HG03135 (cell line): ENCODE data around the gene PNKD.
A peak's percentile ranks its signal among the peaks of the same experiment; 100 is the strongest.

Source experiments
- ATAC-seq: cut with Tn5 transposase; IDR thresholded peaks from one replicate; pipeline ENCODE4 v1.9.1; 2021; ENCODE audit warnings: mild to moderate bottlenecking, moderate library complexity; ENCODE audit not compliant: unreplicated experiment

The PNKD gene

DNA sequence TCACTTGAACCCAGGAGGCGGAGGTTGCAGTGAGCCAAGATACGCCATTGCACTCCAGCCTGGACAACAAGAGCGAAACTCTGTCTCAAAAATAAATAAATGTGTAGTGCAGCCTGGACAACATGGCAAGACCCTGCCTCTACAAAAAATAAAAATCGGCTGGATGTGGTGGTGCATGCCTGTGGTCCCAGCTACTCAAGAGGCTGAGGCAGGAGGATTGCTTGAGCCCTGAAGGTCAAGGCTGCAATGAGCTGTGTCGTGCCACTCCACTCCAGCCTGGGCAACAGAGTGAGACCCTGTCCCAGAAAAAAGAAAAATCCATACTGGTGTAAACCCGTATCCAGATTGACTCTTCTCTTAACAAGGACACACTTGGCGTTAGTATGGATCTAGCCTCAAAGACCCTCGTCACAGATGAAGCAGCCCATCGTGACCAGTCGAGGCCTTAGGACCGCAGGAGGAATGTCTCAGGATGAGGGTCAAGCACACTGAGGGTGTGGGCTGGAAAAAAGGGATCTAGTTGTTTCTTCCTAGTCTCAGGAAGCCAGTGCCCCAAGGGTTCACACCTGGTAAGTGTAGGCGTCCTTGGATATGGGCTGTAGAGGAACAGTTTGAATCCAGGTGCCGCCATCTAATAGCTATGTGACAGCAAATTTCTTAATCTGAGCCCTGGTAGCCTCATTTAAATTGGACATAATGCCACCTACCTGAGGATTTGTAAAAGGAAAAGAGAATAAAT, 13.5 kb upstream of the PNKD start:
- ATAC-seq: no peak

DNA sequence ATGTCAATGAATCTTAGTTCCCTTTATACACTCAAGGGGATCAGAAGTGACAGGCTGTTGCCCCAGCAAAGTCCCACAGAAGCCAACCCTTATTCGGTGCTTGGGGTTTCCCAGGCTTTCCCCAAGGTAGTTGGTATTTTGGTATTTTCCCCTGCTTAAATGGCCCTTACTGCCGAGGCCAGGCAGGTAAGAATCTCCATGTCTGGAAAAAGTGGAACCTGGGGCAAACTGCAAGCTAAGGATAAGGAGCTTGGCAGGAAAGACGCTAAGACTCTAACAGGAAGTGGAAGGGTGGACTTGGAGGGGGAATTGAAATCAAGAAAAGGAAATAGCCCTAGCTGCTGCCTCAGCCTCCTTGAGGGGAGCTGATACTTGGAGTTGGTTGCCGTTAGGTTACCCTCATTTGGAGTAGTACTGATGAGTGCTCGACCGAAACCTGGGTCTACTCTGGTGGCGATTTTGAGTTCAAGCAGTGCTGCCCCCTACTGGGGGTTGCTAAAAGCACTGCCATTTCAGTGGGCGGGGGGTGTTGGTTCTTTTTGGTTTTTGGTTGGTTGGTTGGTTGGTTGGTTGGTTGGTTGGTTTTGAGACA, 12.8 kb upstream of the PNKD start:
- ATAC-seq: peak; percentile 73

DNA sequence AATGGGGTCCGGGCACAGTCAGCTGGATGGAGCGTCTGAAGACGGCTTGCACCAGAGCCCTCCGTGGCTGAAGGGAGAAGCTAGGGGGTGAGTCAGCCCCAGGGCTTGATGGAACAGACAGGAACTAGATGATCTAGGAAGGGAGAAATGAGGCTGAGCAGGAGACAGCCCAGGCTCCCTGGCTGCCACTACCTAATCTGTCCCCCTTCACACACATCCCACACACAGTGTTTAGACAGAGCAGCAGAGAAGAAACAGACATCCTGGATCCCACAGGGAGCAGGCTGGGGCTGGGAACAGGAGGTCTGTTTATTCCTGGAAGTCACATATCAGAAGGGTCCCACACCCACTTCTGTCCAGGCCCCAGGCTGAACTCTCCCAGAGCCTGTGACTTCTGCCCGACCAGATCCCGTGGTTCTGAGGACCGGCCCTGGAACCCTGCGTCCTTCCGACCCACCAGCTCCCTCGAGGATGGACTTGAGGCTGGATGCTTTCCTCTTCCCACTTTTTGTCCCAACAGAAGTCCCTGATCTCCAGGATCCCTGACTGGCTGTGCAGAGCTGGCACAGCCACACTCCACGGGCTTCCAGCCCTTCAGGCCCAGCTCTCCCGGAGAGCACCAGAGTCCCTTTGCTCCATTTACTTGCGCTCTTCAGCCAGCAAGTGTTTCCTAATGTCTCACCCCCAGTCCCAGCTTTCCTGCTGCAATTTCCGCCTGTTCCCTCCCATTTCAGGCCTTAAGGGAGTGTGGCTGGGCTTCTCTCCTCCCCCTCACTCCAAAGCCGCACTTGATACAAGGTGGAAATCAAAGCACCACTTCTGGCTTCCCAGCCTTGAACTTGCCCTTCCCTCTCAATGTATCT, 11.0 kb upstream of the PNKD start:
- no peak for ATAC-seq

DNA sequence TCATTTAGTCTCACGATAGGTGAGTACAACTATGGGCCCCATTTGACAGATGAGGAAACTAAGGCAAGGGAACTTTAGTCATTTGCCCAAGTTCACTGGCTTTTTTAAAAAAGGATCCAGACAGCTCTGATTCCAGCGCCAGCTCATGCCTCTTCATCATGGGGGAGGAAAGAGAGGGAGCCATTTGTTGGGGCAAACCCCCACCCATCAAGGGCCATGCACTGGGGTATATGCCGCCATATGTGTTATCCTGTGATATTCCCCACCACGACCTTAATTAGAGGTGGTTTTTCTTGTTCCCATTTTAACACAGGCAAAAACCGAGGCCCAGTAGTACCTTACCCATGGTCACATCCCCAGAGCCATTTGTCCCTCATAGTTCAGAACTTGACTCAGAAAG, 10.2 kb upstream of the PNKD start:
- ATAC-seq: no peak

DNA sequence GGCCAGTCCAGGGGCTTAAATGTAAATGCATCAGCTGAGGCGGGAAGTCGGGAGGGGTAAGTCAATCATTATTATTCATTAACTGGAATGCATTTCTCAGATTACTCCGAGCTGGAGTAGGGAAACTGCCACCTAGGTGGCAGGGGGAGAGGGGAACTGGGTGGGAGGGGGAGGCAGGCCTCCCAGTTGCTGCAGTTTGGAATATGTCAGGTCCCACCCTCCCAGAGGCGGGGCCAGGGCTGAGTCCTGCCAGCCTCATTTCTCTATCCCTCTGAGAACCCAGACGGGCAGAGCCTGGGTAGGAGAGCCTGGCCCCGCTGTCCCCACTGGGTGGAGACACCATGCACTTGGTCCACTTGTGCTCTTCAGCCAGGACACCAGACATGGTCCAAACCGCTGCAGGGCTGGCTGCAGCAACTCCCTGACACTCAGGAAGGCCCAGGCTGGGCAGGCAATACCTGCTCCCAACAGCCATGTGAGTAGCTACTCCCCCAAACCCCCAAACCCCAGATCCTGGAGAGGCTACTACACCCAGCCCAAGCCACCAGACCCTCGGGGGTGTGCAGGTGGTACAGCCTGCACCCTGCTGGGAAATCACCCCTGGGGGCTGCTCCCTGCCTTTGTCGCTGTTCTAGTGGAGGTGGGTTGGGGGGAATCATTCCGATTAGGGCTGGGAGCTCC, 9.4 kb upstream of the PNKD start, which contains the start of gene GPBAR1:
Gene GPBAR1, plus strand, starts transcription at position 274 of the 681 bp plus-strand sequence. CDS start 1,710 bp downstream, outside the sequence.
- ATAC-seq: no peak

DNA sequence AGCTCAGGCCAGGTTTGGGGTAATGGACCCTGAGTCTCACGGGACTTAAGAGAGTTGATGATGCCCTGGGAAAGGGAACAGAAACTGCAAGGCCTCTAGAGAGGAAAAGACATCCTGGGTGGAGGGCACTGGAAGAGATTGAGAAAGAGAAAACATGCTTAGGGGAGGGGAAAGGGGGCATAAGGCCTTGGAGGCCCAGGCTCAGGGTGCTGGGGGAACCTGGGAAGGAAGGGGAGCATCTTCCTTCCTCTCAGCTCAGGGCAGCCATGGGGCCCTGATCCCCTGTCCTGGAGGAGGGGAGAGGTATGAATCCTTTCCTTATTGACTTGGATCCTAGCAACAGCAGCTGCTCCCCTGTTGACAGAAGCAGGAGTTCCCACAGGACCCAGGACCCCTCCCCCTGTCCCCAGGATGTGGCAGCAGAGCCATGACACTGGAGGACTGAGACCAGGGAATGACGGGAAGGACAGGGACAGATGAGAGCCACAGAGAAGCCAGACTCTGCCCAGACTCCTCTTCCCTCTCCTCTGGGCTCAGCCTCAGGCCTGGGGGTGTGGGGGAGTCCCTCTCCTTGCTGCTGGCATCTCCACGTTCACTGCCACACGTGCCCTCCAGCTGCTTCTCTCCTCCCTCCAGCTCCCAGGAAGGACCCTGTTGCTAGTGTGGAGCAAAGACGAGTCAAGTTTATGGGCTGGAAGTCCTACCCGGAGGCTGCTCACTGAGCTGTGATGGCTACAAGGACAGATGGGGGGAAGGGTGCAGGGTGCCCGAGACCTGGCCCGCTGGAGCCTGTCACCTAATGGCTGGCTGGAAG, 8.7 kb upstream of the PNKD start:
- ATAC-seq: no peak

DNA sequence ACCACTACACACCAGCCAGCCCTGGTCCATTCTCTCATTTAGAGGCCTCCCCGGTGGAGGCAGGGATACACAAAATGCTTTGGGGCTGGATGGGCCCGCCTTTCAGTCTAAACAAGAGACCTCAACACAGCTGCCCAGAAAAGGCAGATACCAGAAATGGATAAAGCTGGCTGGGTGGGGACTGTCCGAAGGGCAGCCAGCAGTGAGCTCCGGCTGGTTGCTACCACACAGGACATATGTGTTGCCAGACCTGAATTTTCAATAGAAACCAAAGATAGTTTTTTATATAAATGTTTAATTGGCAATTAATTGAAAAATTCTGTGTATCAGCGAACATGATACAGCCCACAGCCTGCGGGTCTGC, 8.1 kb upstream of the PNKD start:
- no peak for ATAC-seq

DNA sequence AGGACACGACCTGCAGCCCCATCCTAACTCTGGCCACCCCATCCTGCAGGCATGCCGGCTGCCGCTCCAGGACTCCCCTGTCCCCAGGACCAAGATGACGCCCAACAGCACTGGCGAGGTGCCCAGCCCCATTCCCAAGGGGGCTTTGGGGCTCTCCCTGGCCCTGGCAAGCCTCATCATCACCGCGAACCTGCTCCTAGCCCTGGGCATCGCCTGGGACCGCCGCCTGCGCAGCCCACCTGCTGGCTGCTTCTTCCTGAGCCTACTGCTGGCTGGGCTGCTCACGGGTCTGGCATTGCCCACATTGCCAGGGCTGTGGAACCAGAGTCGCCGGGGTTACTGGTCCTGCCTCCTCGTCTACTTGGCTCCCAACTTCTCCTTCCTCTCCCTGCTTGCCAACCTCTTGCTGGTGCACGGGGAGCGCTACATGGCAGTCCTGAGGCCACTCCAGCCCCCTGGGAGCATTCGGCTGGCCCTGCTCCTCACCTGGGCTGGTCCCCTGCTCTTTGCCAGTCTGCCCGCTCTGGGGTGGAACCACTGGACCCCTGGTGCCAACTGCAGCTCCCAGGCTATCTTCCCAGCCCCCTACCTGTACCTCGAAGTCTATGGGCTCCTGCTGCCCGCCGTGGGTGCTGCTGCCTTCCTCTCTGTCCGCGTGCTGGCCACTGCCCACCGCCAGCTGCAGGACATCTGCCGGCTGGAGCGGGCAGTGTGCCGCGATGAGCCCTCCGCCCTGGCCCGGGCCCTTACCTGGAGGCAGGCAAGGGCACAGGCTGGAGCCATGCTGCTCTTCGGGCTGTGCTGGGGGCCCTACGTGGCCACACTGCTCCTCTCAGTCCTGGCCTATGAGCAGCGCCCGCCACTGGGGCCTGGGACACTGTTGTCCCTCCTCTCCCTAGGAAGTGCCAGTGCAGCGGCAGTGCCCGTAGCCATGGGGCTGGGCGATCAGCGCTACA, 7.4 kb upstream of the PNKD start:
- no peak for ATAC-seq

DNA sequence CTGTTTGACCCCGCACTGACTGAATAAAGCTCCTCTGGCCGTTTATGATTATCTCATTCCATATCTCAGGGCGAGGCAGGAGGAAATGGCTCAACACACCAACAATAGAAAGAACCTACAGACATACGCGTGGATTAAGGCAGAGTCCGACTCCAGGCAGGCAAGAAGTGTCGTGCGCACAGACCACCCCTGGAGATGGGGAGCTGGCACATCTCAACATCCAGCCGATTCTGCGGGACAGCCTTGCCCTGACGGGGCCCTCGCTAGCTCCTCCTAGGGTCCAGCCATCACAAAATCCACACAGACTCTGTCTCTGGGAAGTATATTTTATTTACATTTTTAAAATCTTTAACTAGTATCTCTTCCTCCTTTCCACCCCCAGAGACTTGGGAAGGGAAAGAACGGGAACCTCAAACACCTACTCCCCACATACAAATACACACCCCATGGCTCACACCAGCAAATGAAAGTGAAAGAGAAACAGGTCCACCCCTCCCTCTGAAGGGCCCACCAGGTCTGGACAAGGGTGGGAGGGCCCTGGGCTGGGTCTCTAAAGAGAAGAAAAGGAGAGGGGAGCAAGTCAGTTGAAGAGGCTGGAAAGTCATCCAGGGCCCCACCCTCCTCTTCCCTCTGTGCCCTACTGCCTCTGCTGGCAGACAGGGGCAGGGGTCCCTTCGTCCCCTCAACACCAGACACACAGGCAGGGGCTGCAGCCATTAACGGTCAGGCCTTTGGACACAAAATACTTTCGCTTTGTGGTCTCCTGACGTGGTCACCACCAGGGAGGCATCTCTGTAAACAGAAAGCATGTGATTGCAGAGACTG, 6.3 kb upstream of the PNKD start:
- no peak for ATAC-seq

DNA sequence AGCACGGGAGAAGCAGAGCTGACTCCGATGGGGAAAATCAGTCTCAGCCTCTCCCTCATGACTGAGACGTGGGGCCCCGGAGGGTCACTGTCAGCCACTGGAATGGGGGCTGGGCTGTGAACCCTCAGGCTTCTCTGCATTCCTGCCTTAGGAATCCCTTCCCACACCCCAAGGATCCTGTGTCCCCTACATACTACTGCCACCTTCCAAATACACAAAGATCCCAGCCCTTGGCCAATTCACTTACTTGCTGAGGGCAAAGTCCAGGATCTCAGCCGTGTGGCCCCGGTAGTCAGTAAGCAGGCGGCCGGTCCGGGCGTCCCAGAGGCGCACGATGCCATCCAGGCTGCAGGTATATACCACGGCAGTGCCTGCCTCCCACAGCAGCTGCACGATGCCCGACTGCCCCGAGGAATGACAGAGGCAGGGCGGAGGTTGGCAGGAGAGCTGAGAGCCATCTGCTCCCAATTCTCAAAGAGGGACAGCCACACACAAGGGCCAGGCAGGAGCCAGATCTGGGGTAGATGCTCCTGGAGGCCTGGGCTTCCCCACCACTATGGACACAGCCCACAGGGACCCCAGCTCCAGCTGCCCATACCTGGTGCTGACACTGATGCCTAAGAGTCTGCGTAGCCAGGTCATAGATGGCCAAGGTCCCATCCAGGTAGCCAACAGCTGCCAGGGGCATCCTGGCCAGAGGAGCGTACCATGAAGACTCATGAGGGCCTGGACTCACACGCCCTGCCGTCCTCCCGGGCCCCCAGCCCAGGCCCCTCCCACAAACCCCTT, 5.4 kb upstream of the PNKD start:
- no peak for ATAC-seq

DNA sequence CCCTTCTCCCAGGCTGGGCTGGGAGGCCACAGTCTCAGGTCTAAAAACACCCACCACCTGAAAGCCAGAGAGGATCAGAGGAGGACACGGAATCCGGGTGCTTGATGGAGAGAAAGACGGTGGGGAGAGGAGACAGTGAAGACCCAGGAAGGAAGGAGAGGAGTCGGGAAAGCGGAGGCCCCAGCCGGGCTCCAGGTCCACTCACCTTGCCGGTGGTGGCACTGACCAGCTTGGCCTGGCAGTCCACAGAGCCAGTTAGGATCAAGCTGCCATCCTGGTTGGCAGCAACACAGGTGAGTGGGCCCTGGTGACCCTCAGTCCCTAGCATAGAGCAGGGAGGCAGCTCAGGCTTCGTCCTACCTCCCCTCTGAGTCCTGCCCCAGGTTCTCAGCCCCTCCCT, 4.7 kb upstream of the PNKD start:
- ATAC-seq: no peak

DNA sequence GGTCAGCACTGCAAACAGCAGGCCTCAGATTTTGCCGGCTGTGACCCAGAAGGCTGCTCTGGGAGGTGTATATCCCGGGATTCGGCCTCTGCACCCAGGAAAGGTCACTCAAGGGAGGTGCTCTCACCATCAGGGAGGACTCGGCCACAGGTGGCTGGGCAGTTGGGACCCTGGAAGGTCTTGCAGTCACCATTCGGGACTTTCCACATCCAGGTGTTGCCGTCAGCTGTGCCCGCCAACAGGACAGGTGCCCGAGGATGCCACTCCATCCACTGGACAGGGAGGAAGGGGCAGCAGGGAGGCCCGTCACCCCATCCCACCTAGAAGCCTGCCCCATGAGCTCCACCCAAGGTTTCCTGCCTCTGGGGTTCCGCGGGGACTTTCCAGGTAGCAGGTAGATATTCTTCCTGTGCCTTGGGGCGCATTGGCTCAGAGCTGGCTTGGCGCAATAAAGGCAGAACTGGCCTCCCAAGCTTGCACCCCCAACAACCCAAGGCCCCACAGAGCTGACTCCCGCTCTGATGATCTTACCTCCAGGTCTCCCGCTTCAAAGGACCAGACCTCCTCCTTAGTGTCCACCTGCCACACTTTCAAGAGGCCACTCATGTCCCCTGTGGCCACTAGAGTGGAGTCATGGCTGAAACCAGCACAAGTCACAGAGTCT, 3.9 kb upstream of the PNKD start:
- ATAC-seq: no peak

DNA sequence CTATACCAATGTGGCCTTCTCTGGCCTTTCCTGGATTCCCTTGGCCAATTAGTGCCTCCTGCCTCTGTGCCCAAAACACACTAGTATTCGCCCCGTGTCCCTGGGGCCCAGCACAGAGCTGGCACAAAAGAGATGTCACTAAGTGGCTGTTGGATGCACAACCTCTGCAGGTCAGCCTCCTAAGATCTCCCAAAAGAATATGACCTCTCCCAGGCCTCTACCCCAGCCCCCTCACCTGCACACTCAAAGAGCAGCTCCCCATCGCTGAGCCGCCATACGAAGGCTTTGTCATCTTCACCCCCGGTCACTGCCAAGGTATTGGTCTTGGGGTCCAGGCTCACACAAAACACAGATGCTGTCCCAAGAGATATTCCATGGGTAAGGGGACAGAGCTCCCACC, 3.1 kb upstream of the PNKD start:
- ATAC-seq: no peak

DNA sequence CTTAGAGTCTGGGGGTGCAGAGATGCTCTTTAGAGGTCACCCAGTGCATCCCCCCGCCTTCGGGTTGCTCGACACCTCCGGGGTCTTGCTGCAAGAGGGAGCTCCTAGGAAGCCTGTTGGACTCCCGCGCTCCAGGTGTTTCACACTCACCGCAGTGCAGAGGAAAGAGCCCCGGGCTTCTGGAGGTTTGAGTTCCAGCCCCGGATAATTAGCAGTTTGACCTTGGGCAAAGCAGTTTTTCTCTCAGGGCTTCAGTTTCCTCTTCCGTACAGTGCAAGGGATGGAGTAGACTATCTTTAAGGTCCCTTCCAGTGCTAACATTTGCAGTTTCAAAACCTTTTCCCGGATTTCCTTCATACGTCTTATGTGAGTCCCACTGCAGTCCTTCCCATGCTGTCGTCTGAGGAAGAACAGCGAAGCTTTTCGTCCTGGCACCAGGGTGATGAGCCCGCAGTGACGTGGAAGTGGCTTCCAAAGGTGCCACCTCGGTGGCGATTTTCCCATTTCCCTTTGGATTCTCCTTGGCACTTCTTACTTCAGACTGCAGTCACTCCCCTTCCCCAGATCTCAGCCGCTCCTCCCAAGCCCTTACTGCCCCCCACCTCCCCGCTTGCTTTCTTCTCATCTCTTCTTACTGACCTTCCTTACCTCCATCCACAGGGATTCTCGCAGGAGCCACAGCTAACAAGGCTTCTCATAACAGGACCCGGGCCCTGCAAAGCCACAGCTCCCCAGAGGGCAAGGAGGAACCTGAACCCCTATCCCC, 585 bp downstream of the PNKD start:
- no peak for ATAC-seq

DNA sequence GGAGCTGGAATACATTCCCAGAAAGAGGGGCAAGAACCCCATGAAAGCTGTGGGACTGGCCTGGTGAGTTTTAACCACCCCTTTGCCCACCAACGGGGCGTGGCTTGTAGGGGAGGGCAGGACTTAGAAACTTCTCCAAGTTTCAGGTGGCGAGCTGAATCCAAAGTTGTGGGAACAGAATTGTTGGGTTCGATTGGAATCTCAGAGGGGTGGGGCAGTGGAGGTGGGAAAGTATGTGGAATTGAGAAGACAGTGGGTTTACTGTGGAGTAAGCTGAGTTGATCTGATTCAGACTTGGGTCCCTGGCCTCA, 1.1 kb downstream of the PNKD start:
- ATAC-seq: no peak

DNA sequence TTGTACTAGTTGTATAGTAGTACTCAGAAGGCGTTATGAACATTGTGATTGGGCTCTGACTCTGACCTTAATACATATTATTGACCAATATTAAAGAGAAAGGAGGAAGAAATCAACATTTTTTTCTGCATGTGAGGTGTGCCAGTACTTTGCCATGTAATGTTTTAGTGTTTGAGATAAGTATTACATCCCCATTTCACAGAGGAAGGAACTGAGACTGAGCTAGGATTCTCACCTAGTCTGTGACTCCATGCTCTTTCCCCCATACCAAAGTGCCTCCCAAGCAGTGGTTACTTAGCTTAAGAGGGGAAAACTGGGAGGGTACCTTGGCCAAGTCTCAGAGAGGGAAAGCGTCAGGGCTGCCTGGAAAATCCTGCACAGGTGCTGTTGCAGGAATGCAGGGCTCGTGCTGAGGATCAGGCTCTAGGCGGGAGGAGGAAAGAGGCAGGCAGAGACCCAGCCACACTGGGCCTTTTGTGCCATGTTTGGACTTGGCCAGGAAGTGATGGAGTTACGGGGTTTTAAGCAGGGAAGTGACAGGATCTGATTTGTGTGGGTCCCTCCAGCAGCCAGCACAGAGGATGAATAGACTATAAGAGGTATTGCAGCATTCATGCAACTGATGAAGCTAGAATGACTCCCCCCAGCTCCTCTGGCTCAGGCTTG, 1.7 kb downstream of the PNKD start:
- ATAC-seq: no peak
